Measurements from ENCODE around the gene EXD3.

EXD3 gene

GRCh38 chr9:137432687-137433348 lies 9.9 kb upstream of the EXD3 start:
- DNase-seq (ENCODE audit: low read depth, low spot score): no peak

GRCh38 chr9:137431416-137431931 lies 8.5 kb upstream of the EXD3 start:
- DNase-seq (ENCODE audit: low read depth, low spot score): no peak

- no peak for DNase-seq (ENCODE audit: low read depth, low spot score)
These were observed 7.9 kb upstream of the EXD3 start for GRCh38 chr9:137430723-137431415.

GRCh38 chr9:137429974-137430722 lies 7.2 kb upstream of the EXD3 start:
- DNase-seq (ENCODE audit: low read depth, low spot score): no peak

DNA sequence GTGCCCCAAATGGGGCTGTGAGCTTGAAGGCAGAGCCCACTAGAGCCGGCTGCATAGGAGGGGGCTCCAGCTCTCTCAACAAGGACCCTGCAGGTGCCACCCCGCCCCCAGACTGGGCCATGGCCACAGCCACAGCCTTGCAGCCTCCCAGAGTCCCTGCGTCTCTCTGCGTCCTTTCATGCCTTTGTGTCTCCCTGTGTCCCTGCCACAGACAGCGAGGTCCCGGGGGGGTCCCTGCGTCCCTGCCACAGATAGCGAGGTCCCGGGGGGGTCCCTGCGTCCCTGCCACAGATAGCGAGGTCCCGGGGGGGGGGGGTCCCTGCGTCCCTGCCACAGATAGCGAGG lies 6.6 kb upstream of the EXD3 start:
- no peak for DNase-seq (ENCODE audit: low read depth, low spot score)

- DNase-seq (ENCODE audit: low read depth, low spot score): no peak
These were observed 6.0 kb upstream of the EXD3 start for GRCh38 chr9:137428841-137429545.

DNA sequence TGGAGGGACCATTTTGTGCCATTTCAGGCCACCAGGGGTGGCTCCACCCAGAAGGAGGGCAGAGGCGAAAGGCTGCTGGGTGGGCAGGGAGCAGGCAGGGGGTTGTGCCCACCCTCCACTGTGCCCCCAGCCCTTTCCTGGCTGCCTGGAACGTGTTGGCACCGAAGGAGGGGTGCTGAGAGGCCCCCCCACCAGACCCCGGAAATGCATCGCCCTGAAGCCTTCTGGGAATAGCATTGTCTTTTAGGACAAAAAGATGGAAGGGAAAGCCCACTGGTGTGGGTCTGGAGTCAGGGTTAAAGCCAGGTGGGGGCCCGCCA lies 5.3 kb upstream of the EXD3 start:
- DNase-seq (ENCODE audit: low read depth, low spot score): no peak

- no peak for DNase-seq (ENCODE audit: low read depth, low spot score)
These were observed 4.7 kb upstream of the EXD3 start for GRCh38 chr9:137427454-137428310.

GRCh38 chr9:137426018-137426681 lies 3.2 kb upstream of the EXD3 start:
- no peak for DNase-seq (ENCODE audit: low read depth, low spot score)

GRCh38 chr9:137423514-137424291 lies 741 bp upstream of the EXD3 start:
- no peak for DNase-seq (ENCODE audit: low read depth, low spot score)

DNA sequence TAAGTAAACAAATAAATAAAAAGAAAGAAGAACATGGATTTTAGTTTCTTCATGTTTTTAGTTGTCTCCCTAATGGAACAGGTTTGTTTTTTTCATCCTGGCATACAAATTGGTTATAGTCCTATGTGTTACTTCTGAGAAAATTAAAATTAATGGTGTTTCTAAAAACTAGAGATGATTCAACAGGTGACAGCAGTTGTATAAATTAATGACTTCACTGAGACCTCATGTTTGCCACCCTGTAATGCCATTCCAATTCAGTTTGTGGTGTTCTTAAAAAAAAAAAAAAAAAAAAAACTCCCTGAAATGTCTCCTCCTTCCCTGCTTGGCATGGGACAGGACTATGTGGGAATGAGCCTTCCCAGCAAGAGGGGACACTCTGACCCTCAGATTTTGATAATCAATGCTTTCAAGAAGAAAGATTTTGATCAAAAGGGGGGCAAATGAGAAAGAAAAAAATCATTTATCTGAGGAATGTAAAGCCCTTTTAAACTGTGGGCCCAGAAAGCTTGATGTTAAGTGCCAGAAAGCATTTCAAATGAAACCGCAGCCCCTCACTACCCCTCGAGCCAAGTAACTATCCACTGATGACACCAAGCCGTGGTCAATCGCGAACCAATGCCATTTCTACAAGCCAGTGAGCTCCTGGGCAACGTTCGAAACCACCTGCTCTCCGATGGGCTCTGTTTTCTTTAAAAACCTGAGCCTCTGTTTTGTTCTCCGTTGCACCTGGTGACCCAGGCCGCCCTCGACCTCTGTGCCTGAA lies 941 bp downstream of the EXD3 start:
- DNase-seq (ENCODE audit: low read depth, low spot score): no peak

DNA sequence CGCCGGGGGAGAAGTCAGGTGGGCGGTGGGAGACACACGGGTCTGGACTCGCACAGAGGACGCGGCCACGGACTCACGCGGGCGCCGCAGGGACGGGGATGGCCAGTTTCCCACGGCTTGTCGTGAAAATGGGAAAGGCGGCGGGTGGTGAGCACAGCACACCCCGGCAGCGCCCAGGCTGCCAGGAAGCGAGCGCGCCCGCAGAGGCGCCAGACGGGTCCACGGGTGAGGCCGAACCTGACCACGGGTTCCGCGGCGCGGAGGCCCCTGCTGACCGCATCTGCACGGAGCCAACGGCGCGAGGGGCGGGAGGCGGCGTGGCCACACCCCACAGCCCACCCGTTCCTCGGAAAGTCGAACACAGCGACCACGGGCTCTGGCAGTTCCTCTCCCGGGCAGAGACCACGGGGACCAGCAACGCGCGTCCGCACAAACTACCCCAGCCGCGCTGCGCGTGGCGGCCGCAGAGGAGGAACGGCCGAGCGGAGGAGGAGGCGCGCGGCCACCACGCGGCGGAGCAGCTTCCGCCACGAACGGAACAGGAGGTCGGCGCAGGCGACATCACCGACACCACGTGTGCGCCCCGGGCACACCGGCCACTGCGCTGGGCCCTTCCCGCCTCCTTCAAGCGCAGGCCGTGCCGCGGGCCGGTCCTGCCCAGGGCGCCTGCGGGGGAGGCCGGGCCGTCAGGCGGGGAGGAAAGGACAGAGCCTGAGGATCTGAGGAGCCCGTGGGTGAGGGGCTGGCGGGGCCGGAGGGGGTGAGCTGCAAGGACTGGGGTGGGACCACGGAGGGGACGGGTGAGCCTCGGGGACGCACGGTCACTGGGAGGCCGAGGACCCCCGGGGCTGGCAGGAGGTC lies 5.6 kb downstream of the EXD3 start:
- no peak for DNase-seq (ENCODE audit: low read depth, low spot score)

DNA sequence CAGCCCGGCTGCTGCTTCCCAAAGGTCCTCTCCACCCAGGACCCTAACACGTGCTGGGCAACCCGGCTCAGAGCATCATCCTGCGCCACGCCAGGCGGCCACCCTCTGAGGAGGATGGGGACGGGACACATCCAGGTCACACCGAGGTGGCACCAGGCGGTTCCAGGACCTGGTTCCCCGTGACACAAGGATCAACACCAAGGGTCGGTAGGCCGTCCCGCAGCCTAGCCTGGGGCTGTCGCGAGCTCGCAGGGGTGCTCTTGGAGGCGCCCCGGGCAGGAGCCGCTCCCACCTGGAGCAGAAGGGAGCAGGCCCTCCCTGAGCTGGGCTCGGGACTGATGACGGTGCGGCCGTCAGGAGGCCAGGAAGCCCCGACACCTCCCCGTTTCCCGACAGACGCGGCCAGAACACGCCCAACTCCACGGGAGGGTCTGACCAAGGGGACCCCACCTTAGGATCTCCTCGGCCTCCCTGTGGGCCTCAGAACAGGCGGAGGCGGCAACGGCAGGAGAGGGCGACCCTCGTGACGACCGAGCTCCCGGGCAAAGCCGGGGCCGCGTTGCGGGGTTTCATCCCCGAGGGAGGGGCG lies 6.3 kb downstream of the EXD3 start:
- DNase-seq (ENCODE audit: low read depth, low spot score): no peak

DNA sequence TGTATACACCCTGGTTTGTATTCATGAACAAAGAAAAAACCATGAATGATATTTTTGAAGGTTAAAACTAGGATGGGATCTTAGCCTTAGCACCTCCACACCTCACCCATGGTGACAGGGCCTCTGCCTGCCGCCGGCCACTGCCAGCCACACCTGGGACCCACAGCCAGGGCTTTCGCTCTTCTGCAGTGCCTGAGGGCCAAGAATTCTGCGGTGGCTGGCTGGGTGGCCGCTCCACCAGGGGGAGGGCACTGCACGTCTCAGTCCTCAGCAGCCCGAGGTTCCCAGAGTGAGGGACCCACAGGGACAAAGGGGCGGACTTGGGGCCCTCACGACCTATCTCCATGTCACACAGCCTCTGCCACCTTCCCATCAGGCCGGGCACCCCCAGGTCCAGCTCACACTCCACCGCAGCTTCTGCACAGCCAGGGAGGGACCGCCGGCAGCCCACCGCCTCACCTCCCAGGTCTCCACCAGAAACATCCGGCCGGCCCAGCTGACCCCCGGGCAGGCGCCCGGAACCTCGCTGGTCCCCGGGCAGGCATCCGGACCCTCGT lies 6.9 kb downstream of the EXD3 start:
- DNase-seq (ENCODE audit: low read depth, low spot score): no peak

- DNase-seq (ENCODE audit: low read depth, low spot score): no peak
These were observed 7.5 kb downstream of the EXD3 start for GRCh38 chr9:137415451-137415850.

DNA sequence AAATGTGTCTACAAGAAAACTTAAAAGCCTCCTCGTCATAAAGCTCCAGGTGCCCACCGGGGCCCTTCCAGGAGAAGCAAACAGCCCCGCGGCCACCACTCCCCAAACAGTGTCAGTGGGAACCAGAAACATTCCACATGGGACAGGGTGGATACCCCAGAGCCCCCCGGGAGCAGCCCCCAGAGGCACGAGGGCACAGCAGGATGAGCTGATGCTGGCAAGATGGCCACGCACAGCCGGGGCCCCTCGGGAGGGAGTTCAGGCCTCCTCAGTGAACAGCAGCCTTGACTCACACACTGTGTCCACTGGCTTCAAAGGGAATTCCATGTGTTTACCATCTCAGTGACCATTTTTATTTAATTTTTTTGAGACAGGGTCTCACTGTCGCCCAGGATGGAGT lies 10.5 kb downstream of the EXD3 start:
- DNase-seq (ENCODE audit: low read depth, low spot score): no peak

DNA sequence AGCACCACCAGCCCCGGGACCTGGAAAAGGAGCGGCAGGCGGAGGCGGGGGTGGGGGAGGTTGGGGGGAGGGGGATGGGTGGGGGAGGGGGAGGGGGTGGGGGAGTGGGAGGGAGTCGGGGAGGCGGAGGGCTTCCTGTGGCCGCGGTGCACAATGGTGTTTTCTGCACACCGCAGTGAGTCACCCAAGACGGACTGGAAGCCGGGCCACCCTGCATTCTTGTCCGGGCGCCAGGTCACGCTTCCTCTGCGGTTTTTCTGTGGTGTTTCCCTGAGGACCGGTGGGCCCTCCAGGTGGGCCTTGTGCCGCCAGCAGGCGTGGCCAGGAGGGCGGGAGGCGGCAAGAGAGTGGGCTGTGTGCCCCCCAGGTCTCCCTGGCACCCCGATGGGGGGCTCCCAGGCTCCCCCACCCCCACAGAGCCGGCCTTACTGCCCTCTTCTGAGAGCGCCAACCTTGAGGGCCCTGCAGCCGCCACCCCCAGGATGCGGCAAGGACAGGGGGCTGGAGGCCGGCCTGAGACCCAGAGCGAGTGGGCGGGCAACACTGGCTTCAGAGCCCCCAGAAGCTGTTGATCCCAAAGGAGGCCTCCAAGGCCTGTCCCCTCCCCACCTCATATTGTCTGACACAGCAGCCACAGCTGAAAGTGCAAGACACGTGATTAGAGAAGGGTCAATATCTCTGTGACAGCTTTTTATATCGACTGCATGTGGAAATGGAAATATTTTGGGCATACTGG lies 11.1 kb downstream of the EXD3 start:
- no peak for DNase-seq (ENCODE audit: low read depth, low spot score)

All from activated CD4-positive, CD25-positive, alpha-beta regulatory T cell treated with anti-CD3 and anti-CD28 coated beads, Interleukin-2, amount 50 U/mL, for 16 hours (primary cell).